HepG2 (cell line): ENCODE results near the gene PA2G4. TPM values are rescaled to one million over a fixed set of nuclear protein-coding genes. Genes with fewer than 3 reads are reported as not detected.

Source experiments
- DR1 ChIP-seq: sonication (generic); formaldehyde crosslinking; IDR thresholded peaks from 2 replicates; pipeline ENCODE4 v1.8.0; 2021; ENCODE audit warnings: mild to moderate bottlenecking, missing genetic modification reagents, inconsistent platforms
- FOSL2 ChIP-seq: sonication (generic); formaldehyde crosslinking; IDR thresholded peaks from 2 replicates; pipeline ENCODE4 v1.4.0; 2020; ENCODE audit warnings: missing genetic modification reagents
- GATAD2A ChIP-seq: IDR thresholded peaks from 2 replicates; pipeline ENCODE4 v1.6.1; 2016
- GZF1 ChIP-seq: sonication (generic); formaldehyde crosslinking; IDR thresholded peaks from 2 replicates; pipeline ENCODE4 v1.5.1; 2020; ENCODE audit warnings: mild to moderate bottlenecking, missing genetic modification reagents
- HNRNPLL ChIP-seq: fragments of 200-400 bp; formaldehyde crosslinking; IDR thresholded peaks from 2 replicates; pipeline ENCODE4 v1.6.1; 2017; ENCODE audit warnings: mild to moderate bottlenecking, low read depth, low read length; ENCODE audit not compliant: poor library complexity, severe bottlenecking
- KLF9 ChIP-seq: IDR thresholded peaks from 2 replicates; pipeline ENCODE4 v1.6.1; 2016; ENCODE audit warnings: low read depth
- MED1 ChIP-seq: sonication (generic); formaldehyde crosslinking; IDR thresholded peaks from 2 replicates; pipeline ENCODE4 v1.4.0; 2020; ENCODE audit warnings: missing genetic modification reagents
- MTERF4 ChIP-seq: sonication (generic); formaldehyde crosslinking; IDR thresholded peaks from 2 replicates; pipeline ENCODE4 v1.8.0; 2023; ENCODE audit warnings: mild to moderate bottlenecking, missing genetic modification reagents
- NFKB2 ChIP-seq: sonication (generic); formaldehyde crosslinking; IDR thresholded peaks from 2 replicates; pipeline ENCODE4 v1.4.0; 2020; ENCODE audit warnings: missing genetic modification reagents, borderline replicate concordance
- NFYC ChIP-seq: IDR thresholded peaks from 2 replicates; pipeline ENCODE4 v1.6.1; 2016; ENCODE audit warnings: missing genetic modification reagents, missing compliant biosample characterization
- NR0B2 ChIP-seq: sonication (generic); formaldehyde crosslinking; IDR thresholded peaks from 2 replicates; pipeline ENCODE4 v1.4.0; 2020; ENCODE audit warnings: mild to moderate bottlenecking, missing genetic modification reagents
- PPARG ChIP-seq: conservative IDR thresholded peaks from 2 replicates; pipeline ENCODE4 v1.6.1; 2016; ENCODE audit warnings: missing biosample characterization, missing genetic modification reagents
- SAP130 ChIP-seq: IDR thresholded peaks from 2 replicates; pipeline ENCODE4 v1.6.1; 2016; ENCODE audit warnings: low read depth
- SIN3B ChIP-seq: fragments of 150-350 bp; IDR thresholded peaks from 2 replicates; pipeline ENCODE4 v1.6.1; 2014; ENCODE audit warnings: low read length
- SMYD3 ChIP-seq: sonication (generic); formaldehyde crosslinking; IDR thresholded peaks from 2 replicates; pipeline ENCODE4 v1.8.1; 2023; ENCODE audit warnings: mild to moderate bottlenecking, missing genetic modification reagents
- SRSF1 ChIP-seq: fragments of 200-400 bp; formaldehyde crosslinking; optimal IDR thresholded peaks from 2 replicates; pipeline ENCODE3; 2017; ENCODE audit warnings: mild to moderate bottlenecking, low read depth, low read length, moderate library complexity
- SRY ChIP-seq: sonication (generic); formaldehyde crosslinking; IDR thresholded peaks from 2 replicates; pipeline ENCODE4 v1.8.0; 2022; ENCODE audit warnings: mild to moderate bottlenecking, missing genetic modification reagents
- TEAD3 ChIP-seq: optimal IDR thresholded peaks from 2 replicates; pipeline ENCODE3; 2016; ENCODE audit warnings: borderline replicate concordance
- ZBTB20 ChIP-seq: sonication (generic); formaldehyde crosslinking; IDR thresholded peaks from 2 replicates; pipeline ENCODE4 v1.8.1; 2023; ENCODE audit warnings: missing genetic modification reagents, low read depth, mild to moderate bottlenecking, borderline replicate concordance
- ZBTB7A ChIP-seq: sonication (generic); formaldehyde crosslinking; IDR thresholded peaks from 2 replicates; pipeline ENCODE4 v1.8.0; 2022; ENCODE audit warnings: mild to moderate bottlenecking, missing genetic modification reagents
- ZNF136 ChIP-seq: sonication (generic); formaldehyde crosslinking; IDR thresholded peaks from 2 replicates; pipeline ENCODE4 v1.8.1; 2022; ENCODE audit warnings: low read depth, mild to moderate bottlenecking, moderate library complexity, missing genetic modification reagents
- ZNF253 ChIP-seq: sonication (generic); formaldehyde crosslinking; IDR thresholded peaks from 2 replicates; pipeline ENCODE4 v1.8.0; 2022; ENCODE audit warnings: mild to moderate bottlenecking, missing genetic modification reagents, borderline replicate concordance
- ZNF263 ChIP-seq: sonication (generic); formaldehyde crosslinking; IDR thresholded peaks from 2 replicates; pipeline ENCODE4 v1.4.0; 2020; ENCODE audit warnings: missing genetic modification reagents
- ZNF331 ChIP-seq: sonication (generic); formaldehyde crosslinking; IDR thresholded peaks from 2 replicates; pipeline ENCODE4 v1.4.0; 2020; ENCODE audit warnings: missing genetic modification reagents
- ZNF549 ChIP-seq: sonication (generic); formaldehyde crosslinking; IDR thresholded peaks from 2 replicates; pipeline ENCODE4 v1.5.0; 2020; ENCODE audit warnings: missing genetic modification reagents
- ZNF607 ChIP-seq: sonication (generic); formaldehyde crosslinking; IDR thresholded peaks from 2 replicates; pipeline ENCODE4 v1.5.1; 2020; ENCODE audit warnings: missing genetic modification reagents, mild to moderate bottlenecking, borderline replicate concordance
- ZNF713 ChIP-seq: sonication (generic); formaldehyde crosslinking; IDR thresholded peaks from 2 replicates; pipeline ENCODE4 v1.4.0; 2020; ENCODE audit warnings: mild to moderate bottlenecking, missing genetic modification reagents
- ZNF781 ChIP-seq: sonication (generic); formaldehyde crosslinking; IDR thresholded peaks from 2 replicates; pipeline ENCODE4 v1.5.1; 2020; ENCODE audit warnings: borderline replicate concordance, mild to moderate bottlenecking, missing genetic modification reagents; ENCODE audit errors: not compliant biosample characterization
- ZSCAN20 ChIP-seq: sonication (generic); formaldehyde crosslinking; IDR thresholded peaks from 2 replicates; pipeline ENCODE4 v1.4.0; 2020; ENCODE audit warnings: missing genetic modification reagents, mild to moderate bottlenecking, borderline replicate concordance
- polyA plus RNA-seq, 8 experiments: library from polyadenylated mRNA; depleted of rRNA in 3 of 8; stranded (reverse) in 7 of 8; unstranded in 1 of 8; fragments of >200 nt; fragmentation: Illumina TruSeq in 4 of 8; extraction: Trizol in 4 of 8; gene quantifications; 2 replicates each; pipeline versions ENCODE4 v1.2.1 to v1.2.3, GENCODE V29; 2011 to 2016; ENCODE audit warnings: low read depth in 4 of 8, missing spikeins in 1 of 8, mixed read lengths in 1 of 8; ENCODE audit not compliant: insufficient read depth in 1 of 8
- total RNA-seq, 5 experiments: library from RNA; depleted of rRNA; stranded (reverse); fragments of >200 nt; fragmentation: Illumina TruSeq; extraction: Trizol; gene quantifications; 2 replicates each; pipeline ENCODE4 v1.2.3, GENCODE V29; 2016; ENCODE audit warnings: low read depth in 1 of 5
- TF ChIP-seq, protein P1 (sequence below): IDR thresholded peaks from 2 replicates; pipeline ENCODE4 v1.6.1; 2016; ENCODE audit warnings: low read depth, control low read depth

The PA2G4 gene
- total and polyA plus RNA-seq, 2 of the 13 experiments (the other 11 are each of a cell fraction or from before 2014, with no cell fraction given) = 147 to 240 TPM

GRCh38 chr12:56127888-56128669, 23.7 kb downstream of the PA2G4 start, which contains the start of gene ESYT1 (continued):
- TF ChIP-seq ZNF781 (CRISPR knock-in tag) (peak; percentile 8), ZBTB20 (CRISPR knock-in tag) (peak; percentile 19; the same call in 1 of the 2 replicates), GATAD2A (CRISPR knock-in tag) (0 out of 2 replicates have a peak, but pooled peaks have one; percentile 21), NFKB2 (CRISPR knock-in tag) (peak; percentile 46; the same call in 1 of the 2 replicates), ZSCAN20 (0 out of 2 replicates have a peak, but pooled peaks have one; percentile 39), TEAD3 (peak; percentile 7), SIN3B (no peak), SRSF1 (peak; percentile 89), DR1 (CRISPR knock-in tag) (peak; percentile 67; the same call in 1 of the 2 replicates), ZNF549 (CRISPR knock-in tag) (no peak), ZNF713 (CRISPR knock-in tag) (no peak), PPARG (0 out of 2 replicates have a peak, but pooled peaks have one; percentile 36), SMYD3 (CRISPR knock-in tag) (no peak), ZNF136 (CRISPR knock-in tag) (no peak), MED1 (CRISPR knock-in tag) (no peak; the same call in 1 of the 2 replicates), KLF9 (CRISPR knock-in tag) (0 out of 2 replicates have a peak, but pooled peaks have one; percentile 71), ZNF331 (CRISPR knock-in tag) (0 out of 2 replicates have a peak, but pooled peaks have one; percentile 16), ZNF253 (CRISPR knock-in tag) (no peak), HNRNPLL (peak; percentile 68), GZF1 (CRISPR knock-in tag) (peak; percentile 40; the same call in 1 of the 2 replicates), NR0B2 (no peak), MTERF4 (CRISPR knock-in tag) (no peak), ZNF263 (peak; percentile 63; the same call in 1 of the 2 replicates), NFYC (CRISPR knock-in tag) (peak; percentile 83), SAP130 (CRISPR knock-in tag) (peak; percentile 90), ZBTB7A (CRISPR knock-in tag) (no peak), SRY (CRISPR knock-in tag) (peak; percentile 91), ZNF607 (CRISPR knock-in tag) (peak; percentile 47; the same call in 1 of the 2 replicates), FOSL2 (CRISPR knock-in tag) (peak; percentile 47; the same call in 1 of the 2 replicates)
- TF ChIP-seq, protein P1, sequence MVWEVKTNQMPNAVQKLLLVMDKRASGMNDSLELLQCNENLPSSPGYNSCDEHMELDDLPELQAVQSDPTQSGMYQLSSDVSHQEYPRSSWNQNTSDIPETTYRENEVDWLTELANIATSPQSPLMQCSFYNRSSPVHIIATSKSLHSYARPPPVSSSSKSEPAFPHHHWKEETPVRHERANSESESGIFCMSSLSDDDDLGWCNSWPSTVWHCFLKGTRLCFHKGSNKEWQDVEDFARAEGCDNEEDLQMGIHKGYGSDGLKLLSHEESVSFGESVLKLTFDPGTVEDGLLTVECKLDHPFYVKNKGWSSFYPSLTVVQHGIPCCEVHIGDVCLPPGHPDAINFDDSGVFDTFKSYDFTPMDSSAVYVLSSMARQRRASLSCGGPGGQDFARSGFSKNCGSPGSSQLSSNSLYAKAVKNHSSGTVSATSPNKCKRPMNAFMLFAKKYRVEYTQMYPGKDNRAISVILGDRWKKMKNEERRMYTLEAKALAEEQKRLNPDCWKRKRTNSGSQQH (CRISPR knock-in tag) = no peak
